DMS79 (cell line): Measurements from ENCODE around the gene KLHL11.

Experiments used
- DNase-seq: peaks from one replicate; lab custom pipeline; 2025; lab: John Stamatoyannopoulos, UW

The KLHL11 gene, protein sequence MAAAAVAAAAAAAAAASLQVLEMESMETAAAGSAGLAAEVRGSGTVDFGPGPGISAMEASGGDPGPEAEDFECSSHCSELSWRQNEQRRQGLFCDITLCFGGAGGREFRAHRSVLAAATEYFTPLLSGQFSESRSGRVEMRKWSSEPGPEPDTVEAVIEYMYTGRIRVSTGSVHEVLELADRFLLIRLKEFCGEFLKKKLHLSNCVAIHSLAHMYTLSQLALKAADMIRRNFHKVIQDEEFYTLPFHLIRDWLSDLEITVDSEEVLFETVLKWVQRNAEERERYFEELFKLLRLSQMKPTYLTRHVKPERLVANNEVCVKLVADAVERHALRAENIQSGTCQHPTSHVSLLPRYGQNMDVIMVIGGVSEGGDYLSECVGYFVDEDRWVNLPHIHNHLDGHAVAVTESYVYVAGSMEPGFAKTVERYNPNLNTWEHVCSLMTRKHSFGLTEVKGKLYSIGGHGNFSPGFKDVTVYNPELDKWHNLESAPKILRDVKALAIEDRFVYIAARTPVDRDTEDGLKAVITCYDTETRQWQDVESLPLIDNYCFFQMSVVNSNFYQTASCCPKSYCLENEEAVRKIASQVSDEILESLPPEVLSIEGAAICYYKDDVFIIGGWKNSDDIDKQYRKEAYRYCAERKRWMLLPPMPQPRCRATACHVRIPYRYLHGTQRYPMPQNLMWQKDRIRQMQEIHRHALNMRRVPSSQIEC

DNA sequence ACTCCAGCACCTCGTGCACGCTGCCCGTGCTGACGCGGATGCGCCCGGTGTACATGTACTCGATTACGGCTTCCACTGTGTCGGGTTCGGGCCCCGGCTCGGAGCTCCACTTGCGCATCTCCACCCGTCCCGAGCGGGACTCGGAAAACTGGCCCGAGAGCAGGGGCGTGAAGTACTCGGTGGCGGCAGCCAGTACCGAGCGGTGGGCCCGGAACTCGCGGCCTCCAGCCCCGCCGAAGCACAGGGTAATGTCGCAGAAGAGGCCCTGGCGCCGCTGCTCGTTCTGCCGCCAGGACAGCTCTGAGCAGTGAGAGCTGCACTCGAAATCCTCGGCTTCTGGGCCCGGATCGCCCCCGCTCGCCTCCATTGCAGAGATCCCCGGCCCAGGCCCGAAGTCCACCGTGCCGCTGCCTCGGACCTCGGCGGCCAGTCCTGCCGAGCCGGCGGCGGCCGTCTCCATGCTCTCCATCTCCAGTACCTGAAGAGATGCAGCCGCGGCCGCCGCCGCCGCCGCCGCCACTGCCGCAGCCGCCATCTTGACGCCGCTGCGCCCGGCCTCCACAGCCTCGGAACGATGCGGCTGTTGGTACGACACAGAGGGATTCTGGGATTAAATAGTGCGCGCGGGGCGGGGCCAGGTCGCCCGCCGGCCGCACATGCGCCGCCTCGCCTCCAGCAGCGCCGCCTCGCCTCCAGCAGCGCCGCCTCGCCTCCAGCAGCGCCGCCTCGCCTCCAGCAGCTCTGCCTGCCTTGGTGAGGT lies at the start of gene KLHL11:
Gene KLHL11 (minus strand): TSS at position 588 of the 760 bp plus-strand sequence. CDS start 53 bp downstream, at position 535.
- DNase-seq: peak; percentile 76

DNA sequence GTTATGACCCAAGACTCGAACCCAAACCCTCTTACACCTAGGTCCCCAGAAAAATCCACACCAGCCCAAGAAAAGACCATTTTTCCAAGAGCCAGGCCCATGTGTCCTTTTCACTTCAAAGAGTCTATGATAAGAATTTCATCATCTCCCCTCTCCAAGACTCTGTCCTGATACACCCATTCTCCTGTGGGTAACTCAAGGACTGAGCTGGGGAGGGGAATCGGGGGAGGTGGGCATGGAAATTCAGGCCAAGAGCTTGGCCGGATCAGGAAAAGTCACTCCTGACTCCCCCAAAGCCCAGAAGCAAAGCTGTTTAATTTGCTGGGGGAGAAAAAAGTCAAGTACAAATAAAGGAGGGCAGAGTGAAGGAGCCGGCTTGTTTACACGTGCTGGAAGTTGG lies 49.8 kb upstream of the KLHL11 start:
- no peak for DNase-seq

DNA sequence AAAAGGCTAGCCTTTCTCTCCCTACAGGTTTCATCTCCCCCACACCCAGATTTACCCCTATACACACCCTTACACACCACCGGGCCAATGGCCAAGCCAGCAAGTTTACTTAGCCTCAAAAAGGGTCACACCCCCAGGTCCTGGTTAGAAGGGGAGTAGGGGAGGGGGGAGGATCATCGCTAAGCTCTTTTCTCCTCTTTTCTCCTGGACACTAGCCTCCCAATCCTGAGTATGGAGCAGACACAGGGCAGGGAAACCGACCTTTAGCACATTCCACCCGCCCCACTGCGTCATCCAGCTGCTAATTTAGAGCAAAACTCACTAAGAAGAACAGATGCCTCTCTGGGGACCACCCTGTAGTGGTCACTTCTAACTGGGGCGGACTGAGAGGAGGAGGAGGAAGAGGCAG lies 49.1 kb upstream of the KLHL11 start:
- DNase-seq: no peak

DNA sequence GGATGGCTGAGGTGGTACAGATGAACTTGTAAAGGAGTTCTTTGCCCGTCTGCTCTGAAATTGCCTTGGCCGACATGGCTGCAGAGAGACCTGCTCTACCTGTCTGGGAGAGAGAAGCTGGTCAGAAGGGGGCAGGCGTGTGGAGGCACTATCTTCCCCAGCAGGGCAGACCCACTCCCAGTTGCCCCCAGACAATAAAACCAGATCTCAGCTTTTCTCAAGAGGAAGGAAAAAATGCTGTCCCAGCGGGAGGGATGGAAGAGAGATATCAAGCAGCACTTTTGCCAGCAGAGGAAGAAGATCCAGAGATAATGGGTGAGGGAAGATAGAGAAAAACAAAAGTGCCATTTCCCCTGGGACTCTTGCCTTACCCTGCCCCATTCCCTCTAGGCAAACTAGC lies 48.6 kb upstream of the KLHL11 start:
- no peak for DNase-seq

DNA sequence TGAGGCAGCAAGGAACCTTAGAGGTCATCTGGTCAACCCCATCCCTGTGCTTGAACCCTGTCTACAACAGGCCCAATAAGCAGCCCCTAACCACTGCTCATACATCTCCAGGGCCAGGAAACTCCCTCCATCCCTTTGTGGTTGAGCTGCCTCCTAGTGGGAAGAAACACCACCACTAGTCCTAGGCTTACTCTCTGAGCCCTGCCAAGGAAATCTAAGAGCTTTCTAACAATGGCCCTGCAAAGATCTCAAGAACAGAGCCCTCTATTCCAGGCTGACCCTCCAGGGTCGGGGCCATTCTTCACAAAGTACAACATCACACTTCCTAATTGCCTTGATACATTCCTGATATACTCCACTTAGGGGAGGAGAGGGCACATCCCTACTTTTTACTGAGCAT lies 47.7 kb upstream of the KLHL11 start:
- no peak for DNase-seq

DNA sequence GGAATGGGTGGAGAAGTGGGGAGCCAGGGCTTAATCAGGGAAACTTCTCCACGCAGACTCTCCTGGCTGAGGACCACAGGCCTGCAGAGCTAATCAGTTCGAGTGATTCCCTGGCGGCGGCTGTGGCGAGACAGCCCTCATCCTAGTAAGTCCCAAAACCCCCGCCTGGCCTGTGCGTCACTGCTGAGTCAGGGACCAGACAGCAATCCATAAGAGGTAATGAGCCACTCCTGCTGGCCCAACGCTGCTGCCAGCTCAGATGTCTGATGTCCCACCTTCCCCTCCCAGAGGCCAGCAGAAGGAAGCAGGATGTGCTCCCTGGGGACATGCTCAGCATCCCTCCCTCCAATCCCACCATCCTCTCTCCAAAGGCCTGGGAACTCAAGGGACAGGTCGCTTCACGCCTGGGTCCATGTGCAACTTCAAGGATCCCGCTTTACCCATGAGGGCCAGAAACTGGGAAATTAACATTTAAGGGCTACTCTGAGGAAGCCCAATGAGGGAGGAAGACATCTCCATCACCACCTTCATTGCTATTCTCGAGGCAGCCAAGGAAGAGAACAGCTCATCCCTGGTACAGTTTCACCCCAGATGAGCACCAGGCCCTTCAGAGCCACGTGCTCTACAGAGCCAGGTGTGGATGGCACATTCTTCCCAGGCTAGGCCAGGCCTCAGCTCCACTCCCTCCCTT lies 45.6 kb upstream of the KLHL11 start:
- DNase-seq: no peak

DNA sequence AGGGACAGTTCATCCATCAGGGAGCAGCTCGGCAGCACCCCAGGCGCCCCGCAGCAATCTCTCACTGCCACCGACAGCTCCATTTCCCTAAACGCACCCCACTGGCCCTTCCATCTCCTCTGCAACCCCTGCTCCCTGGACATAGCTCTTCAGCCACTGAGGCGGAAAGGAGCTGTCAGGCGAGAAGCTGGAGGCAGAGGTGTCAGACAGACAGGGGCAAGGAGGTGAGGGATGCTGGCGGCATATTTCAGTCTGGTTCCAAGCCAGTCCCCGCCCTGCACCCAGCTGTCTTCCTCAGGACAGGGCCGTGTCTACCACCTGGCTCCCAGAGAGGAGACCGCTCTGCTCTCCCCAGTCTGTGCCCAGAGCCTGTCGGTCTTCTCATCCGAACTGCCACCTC lies 43.9 kb upstream of the KLHL11 start:
- no peak for DNase-seq

DNA sequence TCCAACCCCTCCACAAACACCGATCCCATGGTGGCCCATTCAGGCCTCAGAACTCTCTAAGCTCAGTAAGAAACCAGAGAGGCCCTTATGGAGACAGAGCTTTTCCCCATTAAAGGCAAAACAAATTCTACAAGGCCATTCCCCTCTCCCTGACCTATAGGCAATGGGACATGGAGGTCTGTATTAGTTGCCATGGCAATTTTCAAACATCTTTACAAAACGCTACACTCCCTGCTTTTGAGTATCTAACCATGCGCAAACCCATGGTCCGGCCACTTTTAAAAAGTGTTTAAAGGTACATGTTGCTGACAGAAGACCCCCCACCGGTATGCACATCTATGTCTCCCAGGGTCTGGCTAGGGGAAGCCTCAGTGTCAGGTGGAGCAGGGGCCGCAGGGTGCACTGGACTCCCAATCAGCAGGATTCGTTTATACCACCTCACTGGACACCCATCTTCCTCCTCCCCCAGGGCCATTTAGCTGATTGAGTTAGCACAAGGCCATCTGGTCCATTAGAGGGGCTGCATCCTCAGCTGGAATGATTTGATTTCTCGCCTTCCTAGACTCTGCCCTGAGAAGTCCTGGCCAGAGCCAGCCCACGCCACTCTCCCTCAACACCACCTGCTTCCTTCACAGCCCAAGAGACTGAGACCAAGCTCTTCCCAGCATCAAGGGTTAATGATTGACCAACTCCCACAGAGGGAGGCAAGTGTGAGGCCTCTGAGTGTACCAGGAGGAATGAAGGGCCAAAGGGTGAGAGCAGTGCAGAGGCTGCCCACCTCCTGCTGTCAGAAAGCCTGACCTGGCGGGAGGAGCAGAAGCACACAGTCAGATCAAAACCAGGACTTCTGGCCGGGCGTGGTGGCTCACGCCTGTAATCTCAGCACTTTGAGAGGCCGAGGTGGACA lies 42.7 kb upstream of the KLHL11 start:
- DNase-seq: no peak

DNA sequence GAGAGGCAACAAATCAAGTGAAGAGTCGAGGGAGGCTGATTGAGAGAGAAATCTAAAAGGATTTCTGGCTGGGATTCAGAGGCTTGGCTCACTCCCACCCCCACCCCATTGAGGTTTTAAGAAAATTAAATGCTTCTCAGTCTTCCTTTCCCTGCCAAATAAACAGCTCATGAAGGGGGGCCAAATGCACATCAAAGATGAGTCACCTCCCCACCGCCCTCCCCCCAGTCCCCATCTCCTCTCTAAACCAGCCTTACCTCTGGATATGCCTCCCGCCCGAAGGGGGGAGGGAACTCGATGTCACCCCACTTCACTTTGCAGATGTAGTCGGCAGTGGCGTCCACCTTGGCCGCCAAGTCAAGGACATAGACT lies 41.9 kb upstream of the KLHL11 start:
- DNase-seq: peak; percentile 97

DNA sequence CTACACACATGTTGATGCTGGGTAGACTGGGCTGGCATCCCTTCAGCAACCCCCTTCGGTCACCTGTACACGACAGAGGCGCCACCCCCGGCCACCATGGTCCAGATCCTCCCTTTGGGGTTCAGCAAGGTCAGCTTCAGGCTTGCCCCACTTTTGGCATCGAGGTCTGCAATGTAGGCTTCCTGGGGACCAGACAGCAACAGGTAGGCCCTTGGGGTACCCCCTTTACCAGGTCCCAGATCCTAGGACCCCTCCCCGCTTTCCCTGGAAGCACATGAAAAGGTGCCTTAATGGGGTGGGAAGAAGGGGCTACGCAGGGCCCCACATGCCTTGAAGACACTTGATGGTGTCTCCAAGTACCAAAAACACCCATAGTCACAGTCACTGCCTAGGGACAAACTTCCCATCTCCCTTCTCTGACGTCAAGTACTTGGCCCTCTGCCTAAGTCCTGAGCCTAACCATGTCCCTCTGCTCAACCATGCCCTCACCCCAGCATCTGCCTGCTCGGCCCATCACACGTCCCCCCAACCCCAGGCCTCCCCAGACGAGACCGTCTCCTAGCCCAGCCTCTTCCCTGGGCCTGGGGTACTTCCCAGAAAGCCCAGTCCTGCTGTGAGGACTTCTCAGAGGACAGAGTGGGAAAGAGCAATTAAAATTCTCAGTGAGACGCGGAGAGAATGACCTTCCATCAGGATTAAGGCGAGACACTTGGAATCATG lies 41.4 kb upstream of the KLHL11 start:
- no peak for DNase-seq

DNA sequence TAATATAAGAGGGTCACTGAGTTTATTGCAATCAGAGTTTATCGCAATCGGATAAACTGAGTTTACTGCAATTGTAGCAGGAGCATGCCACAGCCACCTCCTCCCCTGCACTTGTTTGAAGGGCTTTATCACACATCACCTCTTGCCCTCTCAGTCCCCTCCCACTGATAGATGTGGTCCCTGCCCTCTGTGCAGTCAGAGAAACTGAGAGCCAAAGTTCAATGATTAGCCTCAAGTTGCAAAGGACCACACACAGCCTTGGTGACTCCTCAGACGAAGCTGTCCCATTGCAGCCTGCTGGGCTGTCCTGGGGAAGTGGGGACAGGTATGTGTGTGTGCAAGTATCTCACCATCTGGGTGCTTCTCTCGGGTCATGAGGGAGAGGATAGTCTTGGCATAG lies 39.9 kb upstream of the KLHL11 start:
- DNase-seq: no peak

DNA sequence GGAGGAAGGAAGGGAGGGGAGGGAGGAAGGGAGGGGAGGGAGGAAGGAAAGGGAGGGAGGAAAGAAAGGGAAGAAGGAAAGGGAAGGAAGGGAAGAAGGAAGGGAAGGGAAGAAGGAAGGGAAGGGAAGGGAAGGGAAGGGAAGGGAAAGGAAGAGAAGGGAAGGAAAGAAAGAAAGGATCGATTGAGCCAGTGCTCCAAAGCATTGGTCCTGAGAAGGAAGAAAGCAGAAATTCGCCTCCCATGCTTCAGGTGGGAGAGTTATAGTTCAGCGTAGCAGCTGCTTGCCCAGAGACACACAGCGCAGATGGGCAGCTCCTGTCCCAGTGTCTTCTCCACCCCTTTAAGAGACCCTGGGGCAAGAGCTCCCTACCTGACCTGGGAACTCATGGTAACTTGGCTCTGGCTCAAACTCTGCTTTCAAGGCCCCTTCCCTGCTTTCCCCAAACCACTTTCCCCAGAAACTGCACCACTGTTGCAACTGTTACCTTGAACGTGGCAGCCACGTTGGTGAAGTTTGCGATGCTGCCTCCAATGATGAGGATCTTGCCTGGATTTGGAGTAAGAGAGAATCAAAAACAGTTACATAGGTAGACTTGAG lies 39.1 kb upstream of the KLHL11 start:
- no peak for DNase-seq

DNA sequence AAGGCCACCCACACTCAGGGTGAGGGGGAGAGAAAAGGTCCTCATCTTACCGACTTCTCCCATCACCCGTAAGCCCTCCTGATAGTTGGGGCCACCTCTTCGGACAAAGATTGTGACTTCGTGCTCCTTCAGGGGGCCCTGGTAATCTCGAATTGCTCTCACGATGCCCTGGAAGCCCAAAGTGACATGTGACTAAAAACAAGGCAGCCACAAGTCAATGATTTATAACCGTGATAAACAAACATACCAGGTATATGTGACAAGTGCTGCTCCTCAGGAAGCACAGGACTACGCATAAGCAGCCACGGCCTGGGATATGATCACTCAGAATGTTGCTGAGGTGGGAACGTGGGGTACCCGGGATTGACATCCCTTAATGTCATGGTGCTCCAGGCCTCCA lies 36.4 kb upstream of the KLHL11 start:
- no peak for DNase-seq

DNA sequence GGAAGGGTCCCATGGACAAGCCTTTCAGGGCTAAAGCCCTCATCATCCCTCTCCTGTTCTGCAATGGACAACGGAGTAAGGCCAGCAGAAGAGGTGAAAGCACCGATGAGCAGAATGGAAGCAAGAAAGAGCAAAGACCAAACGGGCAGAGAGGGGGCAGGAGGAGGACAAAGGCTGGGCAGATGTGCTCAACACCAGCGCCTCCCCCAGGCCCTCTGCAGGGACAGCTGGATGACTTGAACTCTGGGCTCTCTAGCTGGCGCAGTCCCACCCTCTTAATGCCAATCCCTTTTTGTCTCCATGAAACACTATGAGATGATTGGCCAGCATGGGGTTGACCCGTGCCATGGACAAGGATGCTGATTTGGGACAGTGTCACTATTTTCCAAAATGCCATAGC lies 31.5 kb upstream of the KLHL11 start:
- no peak for DNase-seq

DNA sequence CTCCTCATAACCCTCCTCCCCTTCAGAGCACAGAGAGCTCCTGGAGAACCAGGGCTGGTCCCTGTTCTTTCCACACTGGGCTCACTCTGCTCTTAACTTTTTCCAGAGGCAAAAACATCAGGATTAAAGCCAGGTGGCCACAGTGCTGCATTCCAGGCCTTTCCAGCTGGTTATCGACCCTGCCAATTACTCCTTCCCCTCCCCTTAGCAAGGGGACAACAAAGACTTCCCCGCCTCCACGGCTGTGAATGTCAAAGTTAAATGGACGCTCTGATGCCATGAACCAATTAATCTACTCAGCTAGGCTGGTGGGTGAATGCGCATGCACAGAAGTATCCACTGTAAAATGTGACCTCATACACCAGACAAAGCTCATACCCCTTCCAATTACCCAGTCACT lies 30.4 kb upstream of the KLHL11 start:
- no peak for DNase-seq

DNA sequence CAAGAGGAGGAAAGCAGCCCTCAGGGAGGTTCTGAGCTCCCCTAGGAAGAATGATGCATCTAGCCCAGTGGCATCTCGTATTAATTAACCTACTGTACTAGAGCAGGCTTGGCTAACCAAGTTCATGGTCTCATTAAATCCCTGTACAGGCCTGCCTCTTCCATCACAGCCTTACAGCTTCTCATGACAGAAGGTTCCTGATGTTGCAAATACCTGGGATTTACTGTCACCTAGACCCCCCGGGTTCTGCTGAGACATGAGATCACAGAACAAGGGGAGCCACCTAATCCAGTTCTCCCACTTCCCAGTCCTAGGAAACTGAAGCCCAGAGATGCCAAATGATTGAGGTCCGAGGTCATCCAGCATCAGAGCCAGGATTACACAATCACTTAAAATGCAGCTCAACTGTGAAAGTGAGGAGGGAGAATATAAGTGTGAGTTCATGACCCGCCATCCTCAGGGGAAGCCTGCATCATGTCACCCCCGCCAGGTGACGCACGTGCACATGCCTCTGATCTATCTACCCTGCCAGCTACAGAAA lies 29.6 kb upstream of the KLHL11 start:
- peak; percentile 45 for DNase-seq

DNA sequence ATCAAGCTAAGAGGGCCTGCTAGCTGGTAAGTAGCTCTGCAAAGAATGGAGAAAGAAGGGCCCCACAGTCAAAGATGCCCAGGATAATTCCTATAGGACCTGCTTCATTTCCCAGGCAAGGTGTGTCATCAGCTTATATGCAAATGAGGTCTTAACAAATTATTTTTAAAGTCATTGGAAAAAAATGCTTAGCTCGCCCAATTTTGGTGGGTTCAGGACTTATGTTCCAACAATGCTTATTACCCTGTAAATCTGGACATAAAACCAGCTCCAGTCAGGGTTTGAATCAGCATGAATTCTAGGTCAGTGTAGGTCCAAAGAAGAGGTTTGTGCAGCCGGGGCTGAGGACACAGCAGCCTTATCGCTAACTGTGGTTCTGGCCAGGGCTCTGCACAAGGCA lies 28.2 kb upstream of the KLHL11 start:
- no peak for DNase-seq

DNA sequence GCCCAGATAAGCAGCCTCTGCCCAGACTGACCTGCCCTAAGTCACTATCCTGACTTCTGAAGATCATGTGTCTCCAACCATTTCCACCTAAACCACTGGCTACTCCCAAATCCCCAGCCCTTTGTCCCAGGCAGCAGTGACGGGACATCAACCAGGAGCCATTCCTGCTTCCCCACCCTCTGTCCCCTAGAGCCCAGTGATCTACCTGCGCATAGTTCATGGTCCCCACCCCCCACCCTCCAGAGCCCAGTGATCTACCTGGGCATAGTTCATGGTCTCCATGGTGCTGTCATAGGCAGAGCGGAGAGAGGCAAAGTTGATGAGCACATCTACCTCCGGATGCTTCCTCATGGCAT lies 26.8 kb upstream of the KLHL11 start:
- DNase-seq: no peak

DNA sequence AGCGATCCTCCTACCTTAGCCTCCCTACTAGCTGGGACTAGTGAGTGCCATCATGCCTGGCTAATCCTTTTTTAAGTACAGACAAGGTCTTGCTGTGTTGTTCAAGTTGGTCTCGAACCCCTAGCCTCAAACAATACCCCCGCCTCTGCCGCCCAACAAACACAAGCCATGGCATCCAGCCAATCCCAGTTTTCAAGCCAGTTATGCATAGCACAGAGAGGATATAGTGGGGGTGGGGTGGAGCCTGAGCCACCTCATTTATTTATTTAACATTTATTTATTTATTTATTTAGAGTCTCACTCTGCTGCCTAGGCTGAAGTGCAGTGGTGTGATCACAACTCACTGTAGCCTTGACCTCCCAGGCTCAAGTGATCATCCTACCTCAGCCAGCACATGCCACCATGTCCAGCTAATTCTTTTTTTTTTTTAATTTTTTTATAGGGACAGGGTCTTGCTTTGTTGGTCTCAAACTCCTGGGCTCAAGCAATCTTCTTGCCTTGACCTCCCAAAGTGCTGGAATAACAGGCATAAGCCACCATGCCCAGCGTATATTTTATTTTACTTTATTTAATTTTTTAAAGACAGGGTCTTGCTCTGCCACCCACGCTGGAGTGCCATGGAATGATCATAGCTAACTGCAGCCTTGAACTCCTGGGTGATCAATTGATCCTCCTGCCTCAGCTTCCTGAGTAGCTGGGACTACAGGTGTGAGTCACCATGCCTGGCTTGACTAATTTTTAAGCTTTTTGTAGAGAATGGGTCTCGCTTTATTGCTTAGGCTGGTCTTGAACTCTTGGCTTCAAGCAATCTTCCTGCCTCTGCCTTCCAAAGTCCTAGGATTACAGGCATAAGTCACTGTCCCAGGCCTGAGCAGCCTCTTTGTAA lies 26.2 kb upstream of the KLHL11 start:
- no peak for DNase-seq
